Left colon (tissue), 2 donors: ENCODE results near the gene INIP. TPM values are rescaled to one million over a fixed set of nuclear protein-coding genes. Genes with fewer than 3 reads are reported as not detected.

ENCODE experiments used
- total RNA-seq, 2 donors: library from RNA; stranded (reverse); fragmentation: NEBNext Ultra II Directional; extraction: Animal tissue kit (Norgen Biotek cat#: 25700); gene quantifications; one replicate each; pipeline ENCODE4 v1.2.1, GENCODE V29; 2021
- donor health status: DM: no; HTN: no; CAD: no.
- donor health status: DM: yes; HTN: yes; CAD: no.

INIP gene
- total RNA-seq, 2 donors from 2014 or later = 27.3 to 31.9 TPM

Other genes starting within 250 kb of the INIP start
- gene KIAA1958, start 231.3 kb downstream of the INIP start, total RNA-seq = 1 to 10 TPM; 8.7 to 9.5 TPM
- 10 to 100 TPM; 30.7 to 35.3 TPM for gene SNX30, start 32.6 kb upstream of the INIP start, total RNA-seq
- gene SLC46A2, start 172.8 kb upstream of the INIP start, total RNA-seq = not detected